ENCODE measurements around the gene PHF20. TPM values are rescaled to one million over a fixed set of nuclear protein-coding genes. Genes with fewer than 3 reads are reported as not detected.

PHF20 gene
- total RNA-seq, 3 donors from 2014 or later: 48.5 to 60.0 (median 59.7) TPM

- Histone ChIP-seq H3K4me1 (no peaks in the 10 kb centered on the region), H3K27ac (no peak overlapping the region), H3K4me3 (no peak overlapping the region), H3K36me3 (no peaks in the 10 kb centered on the region), H3K9me3 (no peaks in the 10 kb centered on the region), H3K27me3 (no peaks in the 10 kb centered on the region)
- TF ChIP-seq CTCF (IDR thresholded peaks at IDR 0.05) (no peak), POLR2A (IDR thresholded peaks at IDR 0.05) (no peak), POLR2AphosphoS5 (IDR thresholded peaks at IDR 0.05) (no peak)
- intact Hi-C loops (cut with DNase I; ENCODE audit: low total_unique reads): no loop called here
- no peak for DNase-seq (ENCODE audit: low spot score in 2 of 2)
These were observed 200.2 kb downstream of the PHF20 start for GRCh38 chr20:35971981-35972380.

- no peak for DNase-seq (ENCODE audit: low spot score in 2 of 2)
- TF ChIP-seq CTCF (IDR thresholded peaks at IDR 0.05) (no peak), POLR2AphosphoS5 (IDR thresholded peaks at IDR 0.05) (no peak), POLR2A (IDR thresholded peaks at IDR 0.05) (no peak)
- Histone ChIP-seq H3K27me3 (no peaks in the 10 kb centered on the region), H3K27ac (no peak overlapping the region), H3K36me3 (no peaks in the 10 kb centered on the region), H3K9me3 (no peaks in the 10 kb centered on the region), H3K4me1 (no peaks in the 10 kb centered on the region), H3K4me3 (no peak overlapping the region)
- intact Hi-C loops (cut with DNase I; ENCODE audit: low total_unique reads): no loop called here
These were observed 200.6 kb downstream of the PHF20 start for GRCh38 chr20:35972462-35972861.

GRCh38 chr20:35974256-35974655, 202.4 kb downstream of the PHF20 start:
- Histone ChIP-seq H3K27me3 (no peaks in the 10 kb centered on the region), H3K4me1 (no peaks in the 10 kb centered on the region), H3K4me3 (no peak overlapping the region), H3K36me3 (no peaks in the 10 kb centered on the region), H3K9me3 (no peaks in the 10 kb centered on the region), H3K27ac (no peak overlapping the region)
- no peak for TF ChIP-seq POLR2A (IDR thresholded peaks at IDR 0.05)
- TF ChIP-seq POLR2AphosphoS5 (IDR thresholded peaks at IDR 0.05): no peak
- TF ChIP-seq CTCF (IDR thresholded peaks at IDR 0.05): no peak
- no peak for DNase-seq (ENCODE audit: low spot score in 2 of 2)
- intact Hi-C loops (cut with DNase I; ENCODE audit: low total_unique reads): no loop called here

GRCh38 chr20:35975576-35976373, 204.0 kb downstream of the PHF20 start:
- no peaks in the 10 kb centered on the region for H3K4me1 ChIP-seq
- TF ChIP-seq CTCF (IDR thresholded peaks at IDR 0.05): no peak
- TF ChIP-seq POLR2A (IDR thresholded peaks at IDR 0.05): no peak
- no peak for TF ChIP-seq POLR2AphosphoS5 (IDR thresholded peaks at IDR 0.05)
- no peaks in the 10 kb centered on the region for H3K36me3 ChIP-seq
- H3K4me3 ChIP-seq: no peak overlapping the region
- no peaks in the 10 kb centered on the region for H3K9me3 ChIP-seq
- no peaks in the 10 kb centered on the region for H3K27me3 ChIP-seq
- no peak for DNase-seq (ENCODE audit: low spot score in 2 of 2)
- intact Hi-C loops (cut with DNase I; ENCODE audit: low total_unique reads): no loop called here
- H3K27ac ChIP-seq: no peak overlapping the region

GRCh38 chr20:35978041-35978513, 206.3 kb downstream of the PHF20 start:
- no peaks in the 10 kb centered on the region for H3K27me3 ChIP-seq
- no peaks in the 10 kb centered on the region for H3K4me1 ChIP-seq

More at GRCh38 chr20:35978041-35978513, 206.3 kb downstream of the PHF20 start:
- Histone ChIP-seq H3K9me3 (no peaks in the 10 kb centered on the region), H3K27ac (no peak overlapping the region), H3K4me3 (no peak overlapping the region), H3K36me3 (no peaks in the 10 kb centered on the region)
- DNase-seq (ENCODE audit: low spot score in 2 of 2): no peak
- TF ChIP-seq CTCF (IDR thresholded peaks at IDR 0.05) (no peak), POLR2AphosphoS5 (IDR thresholded peaks at IDR 0.05) (no peak), POLR2A (IDR thresholded peaks at IDR 0.05) (no peak)
- intact Hi-C loops (cut with DNase I; ENCODE audit: low total_unique reads): no loop called here

Data from breast epithelium (tissue), 4 donors.